HEK293 (cell line): ENCODE data around the gene DNAJC17.
A peak's percentile ranks its signal among the peaks of the same experiment; 100 is the strongest.

Source experiments
- CTCF ChIA-PET: fragments of 350-600 bp; formaldehyde crosslinking; extraction: SDS; loops from one replicate; lab custom pipeline; 2021; ENCODE audit warnings: antibody characterized with exemption; lab: Yijun Ruan, JAX
- POLR2A ChIA-PET: fragments of 300-600 bp; formaldehyde crosslinking; extraction: SDS; loops from one replicate; lab custom pipeline; 2020; ENCODE audit warnings: antibody characterized with exemption, inconsistent platforms; lab: Yijun Ruan, JAX
- H3K27ac ChIP-seq: fragments of 200-500 bp; sonication (Bioruptor generic); 2 replicates; pipeline ENCODE4 v1.5.1; 2014; ENCODE audit warnings: low read depth, low read length, control low read depth, inconsistent platforms; ENCODE audit errors: extremely low read depth
- H3K36me3 ChIP-seq, 2 experiments: fragments of 200-500 bp in 1 of 2; sonication (Bioruptor generic) in 1 of 2; 1 replicate in 1 of 2; 2 replicates in 1 of 2; pipeline ENCODE4 v1.5.1; 2014 to 2017; ENCODE audit warnings: inconsistent platforms in 2 of 2, low read length in 2 of 2; ENCODE audit not compliant: control insufficient read depth in 2 of 2, insufficient read depth in 1 of 2
- H3K4me1 ChIP-seq: fragments of 200-500 bp; sonication (Bioruptor generic); 2 replicates; pipeline ENCODE4 v1.5.1; 2014; ENCODE audit warnings: mild to moderate bottlenecking, low read length, inconsistent platforms; ENCODE audit not compliant: control insufficient read depth, insufficient read depth
- H3K4me3 ChIP-seq: 2 replicates; pipeline ENCODE4 v1.5.1; 2011; ENCODE audit warnings: low read depth, mild to moderate bottlenecking, control low read depth, low read length, moderate library complexity
- H3K9me3 ChIP-seq: fragments of 200-500 bp; sonication (Bioruptor generic); 2 replicates; pipeline ENCODE4 v1.5.1; 2014; ENCODE audit warnings: low read depth, low read length, inconsistent platforms; ENCODE audit not compliant: control insufficient read depth, insufficient read depth
- BCL11A ChIP-seq: fragments of 450-650 bp; formaldehyde crosslinking; IDR thresholded peaks from 2 replicates; pipeline ENCODE4 v1.5.1; 2016; ENCODE audit warnings: low read depth, missing biosample characterization, missing genetic modification characterization
- ELK4 ChIP-seq: IDR thresholded peaks from 2 replicates; pipeline ENCODE4 v1.6.1; 2011; ENCODE audit warnings: mild to moderate bottlenecking, low read depth, low read length, borderline replicate concordance
- GLI4 ChIP-seq: fragments of 450-650 bp; formaldehyde crosslinking; IDR thresholded peaks from 2 replicates; pipeline ENCODE4 v1.5.1; 2016; ENCODE audit warnings: missing biosample characterization, missing genetic modification characterization
- IKZF3 ChIP-seq: fragments of 450-650 bp; IDR thresholded peaks from 2 replicates; pipeline ENCODE4 v1.5.0; 2018; ENCODE audit warnings: missing biosample characterization, mild to moderate bottlenecking, missing genetic modification characterization, moderate library complexity
- KLF10 ChIP-seq: fragments of 450-650 bp; IDR thresholded peaks from 2 replicates; pipeline ENCODE4 v1.5.1; 2018; ENCODE audit warnings: missing biosample characterization, mild to moderate bottlenecking, missing genetic modification characterization
- PRDM10 ChIP-seq: fragments of 450-650 bp; formaldehyde crosslinking; IDR thresholded peaks from 2 replicates; pipeline ENCODE4 v1.5.1; 2016; ENCODE audit warnings: missing biosample characterization, missing genetic modification characterization
- SALL2 ChIP-seq: fragments of 450-650 bp; formaldehyde crosslinking; IDR thresholded peaks from 2 replicates; pipeline ENCODE4 v1.5.0; 2017; ENCODE audit warnings: missing biosample characterization, mild to moderate bottlenecking, missing genetic modification characterization, borderline replicate concordance
- SP7 ChIP-seq: fragments of 450-650 bp; formaldehyde crosslinking; IDR thresholded peaks from 2 replicates; pipeline ENCODE4 v1.5.1; 2016; ENCODE audit warnings: missing biosample characterization, missing genetic modification characterization
- ZBTB6 ChIP-seq: fragments of 450-650 bp; formaldehyde crosslinking; IDR thresholded peaks from 2 replicates; pipeline ENCODE4 v1.5.1; 2017; ENCODE audit warnings: missing biosample characterization, missing genetic modification characterization
- ZNF18 ChIP-seq: fragments of 450-650 bp; formaldehyde crosslinking; IDR thresholded peaks from 2 replicates; pipeline ENCODE4 v1.5.1; 2016; ENCODE audit warnings: missing biosample characterization, missing genetic modification characterization
- ZNF202 ChIP-seq: fragments of 450-650 bp; formaldehyde crosslinking; IDR thresholded peaks from 2 replicates; pipeline ENCODE4 v1.5.1; 2016; ENCODE audit warnings: missing biosample characterization, missing genetic modification characterization, borderline replicate concordance
- ZNF350 ChIP-seq: fragments of 450-650 bp; formaldehyde crosslinking; IDR thresholded peaks from 2 replicates; pipeline ENCODE4 v1.5.0; 2017; ENCODE audit warnings: missing biosample characterization, mild to moderate bottlenecking, missing genetic modification characterization
- ZNF354C ChIP-seq: fragments of 450-650 bp; formaldehyde crosslinking; IDR thresholded peaks from 2 replicates; pipeline ENCODE4 v1.5.1; 2016; ENCODE audit warnings: missing biosample characterization, missing genetic modification characterization, low read depth, borderline replicate concordance
- ZNF548 ChIP-seq: fragments of 450-650 bp; formaldehyde crosslinking; IDR thresholded peaks from 2 replicates; pipeline ENCODE4 v1.5.1; 2016; ENCODE audit warnings: missing biosample characterization, missing genetic modification characterization
- ZNF626 ChIP-seq: fragments of 450-650 bp; sonication (Bioruptor Pico); formaldehyde crosslinking; IDR thresholded peaks from 2 replicates; pipeline ENCODE4 v1.5.1; 2018; ENCODE audit warnings: missing biosample characterization, missing genetic modification characterization, inconsistent platforms
- ZNF645 ChIP-seq: fragments of 450-650 bp; formaldehyde crosslinking; IDR thresholded peaks from 2 replicates; pipeline ENCODE4; 2016; ENCODE audit warnings: missing biosample characterization, missing genetic modification characterization
- ZNF670 ChIP-seq: fragments of 450-650 bp; formaldehyde crosslinking; IDR thresholded peaks from 2 replicates; pipeline ENCODE4 v1.5.1; 2016; ENCODE audit warnings: missing biosample characterization, missing genetic modification characterization, low read depth
- ZNF677 ChIP-seq: fragments of 450-650 bp; IDR thresholded peaks from 2 replicates; pipeline ENCODE4 v1.5.0; 2018; ENCODE audit warnings: missing biosample characterization, mild to moderate bottlenecking, missing genetic modification characterization, moderate library complexity
- ZNF704 ChIP-seq: fragments of 450-650 bp; formaldehyde crosslinking; IDR thresholded peaks from 2 replicates; pipeline ENCODE4 v1.5.1; 2016; ENCODE audit warnings: missing biosample characterization, missing genetic modification characterization
- ZNF777 ChIP-seq: fragments of 450-650 bp; formaldehyde crosslinking; IDR thresholded peaks from 2 replicates; pipeline ENCODE4 v1.5.1; 2017; ENCODE audit warnings: missing biosample characterization, missing genetic modification characterization, borderline replicate concordance
- ZNF830 ChIP-seq: fragments of 450-650 bp; IDR thresholded peaks from 2 replicates; pipeline ENCODE4 v1.5.0; 2018; ENCODE audit warnings: missing biosample characterization, missing genetic modification characterization, low read depth, mild to moderate bottlenecking, moderate library complexity
- ZSCAN4 ChIP-seq: fragments of 450-650 bp; formaldehyde crosslinking; IDR thresholded peaks from 2 replicates; pipeline ENCODE4 v1.5.1; 2017; ENCODE audit warnings: missing biosample characterization, missing genetic modification characterization

Gene DNAJC17

GRCh38 chr15:40829115-40829514 lies 21.8 kb upstream of the DNAJC17 start:
- CTCF ChIA-PET = interaction anchor here (0.9 kb wide), 1 partner anchor 29 kb away, joined by 5 read pairs; no protein-coding TSS in a partner anchor
- TF ChIP-seq SP7 (tag by site-specific recombination) (no peak), PRDM10 (tag by site-specific recombination) (peak; percentile 45; the same call in 1 of the 2 replicates)
- POLR2A ChIA-PET = no interaction called here
- Histone ChIP-seq H3K9me3 (no peaks in the 10 kb centered on the region), H3K36me3 (no peaks in the 10 kb centered on the region), H3K4me3 (no peak overlapping the region), H3K4me1 (no peaks in the 10 kb centered on the region), H3K27ac (no peak overlapping the region)

GRCh38 chr15:40828447-40829036 lies 21.3 kb upstream of the DNAJC17 start, which contains the start of gene PPP1R14D:
Gene PPP1R14D (minus strand): TSS chr15:40828708. CDS start chr15:40828641, 67 bp downstream.
- no peaks in the 10 kb centered on the region for H3K9me3 ChIP-seq
- TF ChIP-seq ZNF704 (tag by site-specific recombination) (no peak), ZBTB6 (tag by site-specific recombination) (no peak), BCL11A (tag by site-specific recombination) (no peak), KLF10 (tag by site-specific recombination) (no peak), ZNF777 (tag by site-specific recombination) (no peak), ZNF548 (tag by site-specific recombination) (no peak), GLI4 (tag by site-specific recombination) (no peak), IKZF3 (tag by site-specific recombination) (no peak), ZNF677 (tag by site-specific recombination) (no peak), SALL2 (tag by site-specific recombination) (no peak), ZNF830 (tag by site-specific recombination) (no peak), ELK4 (no peak), ZNF645 (tag by site-specific recombination) (no peak), ZNF18 (tag by site-specific recombination) (no peak), ZNF670 (tag by site-specific recombination) (no peak), ZNF626 (tag by site-specific recombination) (no peak), ZNF354C (tag by site-specific recombination) (no peak), ZNF350 (no peak), ZSCAN4 (no peak), ZNF202 (tag by site-specific recombination) (no peak)
- H3K4me1 ChIP-seq = no peaks in the 10 kb centered on the region
- H3K36me3 ChIP-seq = no peaks in the 10 kb centered on the region
- ChIA-PET POLR2A (no interaction called here), CTCF (interaction anchor here (0.6 to 0.9 kb wide), 3 partner anchors 9 to 30 kb away, joined by 3 to 5 read pairs (median 3); partner anchors contain the start of gene SPINT1)
- no peak within 1 kb of the TSS for H3K4me3 ChIP-seq
- no peak within 1 kb of the TSS for H3K27ac ChIP-seq
